HG03460 (cell line): ENCODE results near the gene ANXA3.
A peak's percentile ranks its signal among the peaks of the same experiment; 100 is the strongest.

Source experiments
- ATAC-seq: cut with Tn5 transposase; IDR thresholded peaks from one replicate; pipeline ENCODE4 v1.9.1; 2021; ENCODE audit not compliant: unreplicated experiment

The ANXA3 gene

GRCh38 chr4:78609580-78609979 is 58.0 kb downstream of the ANXA3 start:
- no peak for ATAC-seq

DNA sequence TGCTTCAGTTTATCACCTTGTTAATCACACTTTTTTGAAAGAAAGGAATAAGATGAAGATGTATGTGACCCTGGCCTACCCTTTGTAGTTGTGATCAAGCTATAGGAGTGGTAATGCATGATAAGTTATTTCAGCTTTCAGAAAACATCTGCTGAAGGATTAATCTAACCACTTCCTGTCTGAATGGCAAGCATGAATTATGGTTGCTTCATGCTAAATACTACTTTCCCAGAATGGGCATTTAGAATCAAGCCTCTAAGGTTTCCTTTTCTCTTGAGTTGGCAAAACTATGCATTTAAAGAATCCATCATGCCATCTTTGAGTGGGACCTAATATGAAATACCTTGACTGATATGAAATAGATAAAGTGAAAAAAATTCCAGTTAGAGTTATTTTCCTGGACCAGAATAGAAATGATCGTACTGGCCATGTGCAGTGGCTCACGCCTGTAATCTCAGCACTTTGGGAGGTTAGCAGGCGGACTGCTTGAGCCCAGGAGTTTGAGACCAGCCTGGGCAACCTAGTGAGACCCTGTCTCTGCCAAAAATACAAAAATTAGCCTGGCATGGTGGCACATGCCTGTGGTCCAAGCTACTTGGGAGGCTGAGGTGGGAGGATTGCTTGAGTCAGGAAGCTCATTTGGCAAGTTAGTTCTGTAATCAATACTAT is 59.1 kb downstream of the ANXA3 start:
- peak; percentile 36 for ATAC-seq

DNA sequence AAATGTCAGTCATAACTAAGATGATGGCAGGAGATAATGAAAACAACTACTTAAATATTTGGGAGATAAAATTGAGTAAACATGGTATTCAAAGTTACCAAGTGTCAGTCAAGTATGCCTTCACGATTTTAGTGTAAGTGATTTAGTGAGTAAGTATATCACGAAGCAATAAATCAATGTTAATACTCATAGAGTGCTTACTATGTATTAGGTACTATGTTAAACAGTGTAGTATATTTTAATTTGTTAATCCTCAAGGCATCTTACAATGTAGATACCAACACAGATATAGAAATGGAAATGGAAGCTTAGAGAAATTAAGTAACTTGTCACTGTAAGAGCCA is 59.6 kb downstream of the ANXA3 start:
- no peak for ATAC-seq

DNA sequence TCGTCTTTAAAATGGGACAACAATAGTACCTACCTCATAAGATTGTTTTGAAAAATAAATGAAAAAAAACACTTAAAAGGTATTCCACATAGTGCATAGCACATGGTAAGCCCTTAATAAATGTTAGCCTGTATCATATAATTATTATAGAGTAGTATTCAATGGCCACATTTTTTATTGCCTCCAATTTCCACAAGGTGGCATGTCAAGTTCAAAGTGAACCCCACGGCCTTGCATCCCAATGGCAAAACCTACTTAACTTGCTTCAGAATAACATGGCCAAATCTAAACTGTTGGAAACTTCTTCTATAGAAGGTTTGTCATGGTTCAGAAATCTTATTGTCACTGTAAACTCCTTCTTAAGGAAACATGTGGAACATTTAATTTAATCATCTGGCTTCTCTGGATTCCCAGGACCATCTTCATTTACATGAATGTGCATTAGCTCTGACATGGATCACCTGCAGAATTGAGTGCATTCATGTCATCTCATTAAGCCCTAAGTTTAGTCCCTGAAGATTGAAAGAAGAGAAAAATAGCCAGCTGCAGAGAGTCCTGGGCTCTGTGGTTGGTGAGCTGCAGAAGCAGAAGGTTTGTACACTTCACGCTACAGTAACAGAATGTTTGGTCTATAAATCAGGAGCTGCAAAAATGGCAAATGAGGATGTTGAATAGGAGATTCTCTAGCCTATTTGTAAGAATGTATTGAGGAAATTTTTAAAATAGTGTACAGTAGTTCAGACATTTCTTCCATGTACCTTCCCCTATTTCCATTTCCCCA is 61.0 kb downstream of the ANXA3 start:
- ATAC-seq, result no peak

DNA sequence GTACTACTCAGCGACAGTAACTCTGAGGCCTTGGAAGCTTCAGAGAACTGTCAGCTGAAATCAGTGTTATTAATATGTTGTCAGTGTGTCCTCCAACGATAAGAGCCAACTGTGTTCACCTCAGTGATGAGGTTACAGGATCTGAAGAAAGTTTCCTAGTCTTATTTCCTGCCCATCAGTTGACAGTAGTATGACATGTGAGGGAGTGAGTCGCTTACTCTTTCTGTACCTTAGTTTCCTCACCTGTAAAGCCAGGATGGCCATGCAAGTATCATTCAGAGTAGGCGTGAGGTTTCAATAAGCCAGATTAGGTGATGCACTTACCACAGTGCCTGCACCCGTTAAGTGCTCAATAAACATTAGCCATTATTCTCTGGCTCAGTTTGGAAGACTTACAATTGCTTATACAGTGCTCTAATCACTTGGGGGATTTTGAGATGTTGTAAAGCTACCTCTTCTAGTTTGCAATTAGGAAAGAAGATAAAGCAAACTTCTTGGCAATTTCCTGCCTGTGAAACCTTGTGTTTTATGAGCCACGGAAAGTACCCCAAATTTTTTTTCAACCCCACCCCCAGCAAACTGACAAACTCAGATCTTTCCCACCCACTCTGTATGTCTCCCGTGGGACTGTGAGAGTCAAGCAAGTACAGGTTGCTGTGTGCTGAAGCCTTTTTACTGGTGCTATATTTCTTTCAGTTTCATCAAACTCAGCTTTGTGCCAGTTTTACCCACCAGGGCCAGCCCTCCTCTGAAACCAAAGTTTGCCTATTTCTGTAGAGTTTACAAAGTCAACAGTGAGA is 62.2 kb downstream of the ANXA3 start:
- peak; percentile 76 for ATAC-seq

DNA sequence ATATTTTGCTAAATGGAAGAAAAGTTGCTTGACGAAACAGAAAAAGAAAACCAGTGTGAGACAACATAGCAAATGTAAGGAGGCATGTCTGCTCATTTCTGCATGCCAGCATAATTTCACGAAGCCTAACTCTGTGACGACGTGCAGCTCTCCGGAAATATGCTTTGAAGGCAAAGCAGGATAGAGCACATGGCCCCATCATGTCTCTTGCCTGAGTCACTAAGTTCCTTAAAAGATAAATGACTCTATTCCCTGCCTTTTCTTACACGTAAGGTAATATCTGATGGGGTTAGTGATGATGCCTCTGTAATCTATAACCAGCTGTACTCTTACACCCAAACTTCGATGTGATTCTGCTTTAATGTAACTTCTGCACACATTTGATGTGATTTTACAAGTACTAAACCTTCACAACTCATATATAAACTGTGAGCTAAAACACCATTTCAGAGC is 64.5 kb downstream of the ANXA3 start:
- ATAC-seq, result no peak

GRCh38 chr4:78618436-78618835 is 66.9 kb downstream of the ANXA3 start:
- ATAC-seq, result no peak

- ATAC-seq, result no peak
Observed at GRCh38 chr4:78621395-78621794, 69.8 kb downstream of the ANXA3 start.

GRCh38 chr4:78622253-78622979 is 70.8 kb downstream of the ANXA3 start:
- ATAC-seq, result no peak

GRCh38 chr4:78624048-78624447 is 72.5 kb downstream of the ANXA3 start:
- ATAC-seq, result no peak

DNA sequence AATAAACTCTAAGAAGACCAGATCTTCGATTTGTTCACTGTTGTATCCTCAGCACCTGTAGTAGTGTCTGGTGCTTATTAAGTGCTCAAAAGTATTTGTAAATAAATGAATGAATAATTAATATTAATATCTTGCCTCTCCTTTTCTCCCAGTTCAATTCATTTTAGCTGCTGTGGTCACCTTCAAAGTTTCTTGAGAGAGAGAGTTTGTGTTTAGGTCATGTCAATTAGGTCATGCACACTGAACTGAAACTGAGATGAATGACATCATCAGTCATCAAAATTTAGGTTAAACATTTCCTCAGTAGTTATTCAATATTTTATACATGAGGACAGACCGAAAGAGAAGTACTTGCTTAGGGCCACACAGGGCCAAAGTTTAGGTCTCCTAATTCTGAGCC is 73.5 kb downstream of the ANXA3 start:
- peak; percentile 46 for ATAC-seq

GRCh38 chr4:78627046-78627965 is 75.7 kb downstream of the ANXA3 start:
- no peak for ATAC-seq

DNA sequence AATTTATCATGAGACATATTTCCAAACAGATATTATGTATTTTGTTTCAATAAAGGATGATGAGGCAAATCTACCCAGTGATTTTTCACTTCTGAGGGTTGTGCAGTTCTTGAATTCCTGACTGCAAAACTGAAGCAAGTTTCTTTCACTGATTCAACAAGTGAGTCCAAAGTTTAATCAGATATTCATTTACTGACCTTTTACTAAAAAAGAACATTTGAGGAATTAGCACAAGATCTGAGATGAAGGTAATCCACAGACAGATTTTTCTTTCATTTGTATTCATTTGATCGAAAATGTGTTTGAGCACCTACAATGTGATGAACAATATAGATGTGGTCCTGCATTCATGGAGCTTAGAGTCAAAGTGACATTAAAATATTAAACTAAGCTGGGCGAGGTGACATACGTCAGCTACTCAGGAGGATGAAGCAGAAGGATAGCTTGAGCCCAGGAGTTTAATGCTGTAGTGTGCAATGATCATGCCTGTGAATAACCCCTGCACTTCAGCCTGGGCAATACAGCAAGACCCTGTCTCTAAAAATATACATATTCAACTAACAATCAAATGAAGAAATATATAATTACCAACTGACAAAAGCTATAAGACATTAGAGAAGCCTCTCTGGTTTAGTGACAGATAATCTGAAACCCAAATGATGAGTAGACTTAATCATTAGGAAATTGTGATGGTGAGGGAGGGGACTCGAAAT is 76.6 kb downstream of the ANXA3 start:
- no peak for ATAC-seq

DNA sequence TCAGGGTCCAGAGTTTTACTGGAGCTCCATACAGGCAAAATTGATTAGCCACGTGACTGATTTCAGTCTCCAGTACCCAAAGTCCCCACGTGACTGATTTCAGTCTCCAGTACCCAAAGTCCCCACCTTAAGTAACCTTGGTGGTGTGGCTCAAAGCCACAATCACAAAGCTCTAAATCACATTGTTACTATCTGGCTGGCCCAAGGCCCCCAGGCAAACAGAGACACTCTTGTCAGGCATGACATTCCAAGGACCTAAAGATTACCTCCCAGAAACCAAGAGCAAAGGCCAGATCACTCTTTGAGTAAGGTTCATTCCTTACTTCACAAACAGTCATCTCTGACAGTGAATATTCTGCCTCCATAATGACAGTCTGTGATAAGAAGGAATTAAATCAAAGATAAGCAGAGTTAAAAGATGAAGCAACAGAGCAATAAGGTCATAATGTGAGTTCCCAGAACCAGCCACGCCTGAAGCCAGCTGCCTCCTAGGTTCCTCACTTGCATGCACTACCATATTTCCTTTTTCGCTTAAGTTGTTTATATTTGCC is 78.5 kb downstream of the ANXA3 start:
- no peak for ATAC-seq

DNA sequence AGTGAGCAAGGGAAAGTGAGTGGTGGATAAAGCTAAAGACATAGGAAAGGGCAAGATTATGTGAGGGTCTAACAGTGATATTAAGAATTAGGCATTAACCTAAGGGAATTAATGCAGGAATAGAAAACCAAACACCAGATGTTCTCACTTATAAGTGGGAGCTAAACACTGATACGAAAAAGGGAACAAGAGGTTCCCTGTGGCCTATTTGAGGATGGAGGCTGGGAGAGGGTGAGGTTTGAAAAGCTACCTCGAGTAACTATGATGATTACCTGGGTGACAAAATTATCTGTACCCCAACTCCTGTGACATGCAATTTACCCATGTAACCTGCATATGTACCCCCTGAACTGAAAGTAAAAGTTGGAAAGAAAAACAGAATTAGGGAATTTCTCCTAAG is 79.0 kb downstream of the ANXA3 start:
- no peak for ATAC-seq

- no peak for ATAC-seq
Observed at GRCh38 chr4:78634011-78634664, 82.6 kb downstream of the ANXA3 start.

DNA sequence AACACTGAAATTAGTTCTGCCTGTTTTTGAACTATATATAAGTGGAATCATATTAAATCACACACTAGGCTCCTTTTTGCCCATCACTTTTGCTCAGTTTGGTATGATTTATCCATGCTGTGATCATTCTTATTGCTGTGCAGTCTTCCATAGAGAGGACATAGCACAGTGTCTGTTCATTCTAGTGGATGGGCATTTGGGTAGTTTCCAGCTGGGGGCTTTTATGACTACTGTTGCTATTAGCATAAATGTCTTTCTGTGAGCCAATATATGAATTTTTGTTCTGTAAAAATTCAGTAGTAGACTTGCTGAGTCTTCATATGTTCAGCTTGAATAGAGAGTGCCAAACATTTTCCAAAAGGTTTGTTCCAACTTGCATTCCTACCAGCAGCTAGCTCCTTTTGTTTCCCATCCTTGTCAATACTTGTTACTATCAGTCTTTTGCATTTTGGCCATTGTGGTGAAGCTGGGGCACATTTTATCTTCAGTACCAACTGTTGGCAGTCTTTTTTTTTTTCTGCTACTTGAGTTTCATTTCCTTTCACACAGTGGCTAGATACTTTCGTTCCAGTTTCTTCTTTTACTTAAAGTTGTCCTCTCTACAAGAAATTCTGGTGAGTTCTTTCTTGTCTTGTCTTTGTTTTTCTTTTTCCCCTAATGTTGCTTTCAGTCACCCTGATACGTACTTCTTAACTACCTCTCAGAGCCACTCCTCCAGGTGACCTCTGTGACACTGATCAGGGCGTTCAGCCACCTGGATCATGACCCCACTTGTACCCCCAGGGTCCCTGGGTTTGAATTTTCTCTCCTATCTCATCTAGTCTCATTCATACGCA is 87.0 kb downstream of the ANXA3 start:
- peak; percentile 69 for ATAC-seq

DNA sequence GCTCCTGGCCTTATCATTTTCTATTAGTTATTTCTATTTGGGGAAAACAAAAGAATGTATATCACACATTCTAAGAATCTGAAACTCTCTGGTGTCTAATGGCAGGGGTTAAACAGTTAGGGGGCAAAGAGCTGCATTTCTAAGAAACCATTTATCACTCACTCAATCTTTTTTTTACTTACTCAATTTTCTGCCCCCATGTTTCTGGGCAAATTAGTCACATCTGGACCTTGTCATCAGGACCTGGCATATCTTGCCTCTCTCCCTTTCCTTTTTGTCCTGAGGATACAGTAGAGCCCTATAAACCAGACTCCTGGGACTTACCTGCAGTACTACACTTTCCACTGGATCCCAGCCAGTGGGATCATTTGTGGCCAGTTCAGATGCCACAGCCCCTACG is 89.1 kb downstream of the ANXA3 start:
- no peak for ATAC-seq
